ENCODE measurements around the gene IQSEC1. TPM values are rescaled to one million over a fixed set of nuclear protein-coding genes. Genes with fewer than 3 reads are reported as not detected.

Gene IQSEC1
- total and polyA plus RNA-seq, 2 donors (not counting 3 experiments of a cell fraction or from before 2014, with no cell fraction given): 5.2 to 18.0 TPM

DNA sequence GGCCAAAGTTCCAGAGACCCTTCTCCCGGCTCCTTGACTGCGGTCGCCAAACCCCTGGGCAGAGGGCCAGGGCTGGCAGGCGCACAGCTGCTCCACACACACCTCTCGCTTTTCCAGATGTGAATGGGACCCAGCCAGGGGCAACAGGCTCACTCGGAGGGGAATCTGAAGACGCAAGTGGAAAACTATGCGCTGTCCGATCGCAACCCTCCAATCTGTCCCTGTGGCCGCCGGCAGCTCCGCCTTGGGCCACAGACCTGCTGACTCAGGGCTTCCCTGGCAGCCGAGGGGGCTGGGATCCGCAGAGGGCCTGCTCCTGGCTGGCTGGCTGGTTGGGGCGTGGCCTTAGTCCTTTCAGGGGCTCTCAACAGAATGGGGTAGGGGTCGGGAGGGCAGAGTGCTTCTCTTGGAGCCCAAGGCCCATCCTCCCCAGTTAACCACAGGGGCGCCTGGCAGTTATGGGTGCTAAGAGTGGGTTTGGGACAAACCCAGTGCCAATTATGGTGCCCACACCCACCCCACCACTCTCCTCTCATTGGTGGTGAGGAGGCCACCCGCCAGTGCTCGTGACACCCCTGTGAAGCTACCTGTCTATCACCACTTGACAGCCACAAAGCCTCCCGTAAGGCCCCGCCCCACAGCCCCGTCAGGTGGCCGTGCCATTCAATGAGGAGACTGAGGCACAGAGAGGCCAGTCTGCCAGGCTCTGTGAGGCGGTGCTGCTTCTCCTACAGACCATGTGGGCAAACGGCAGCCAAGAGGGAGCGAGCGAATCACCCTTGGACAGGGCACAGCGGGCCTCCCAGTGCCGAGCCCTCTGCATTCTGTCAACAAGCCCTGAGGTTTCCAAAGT lies 53.8 kb downstream of the IQSEC1 start:
- H3K27ac ChIP-seq (ENCODE audit: insufficient read depth, low read depth, low read length): no peak overlapping the region
- dilution Hi-C loops (cut with MboI; ENCODE audit: extremely low pct_ligation_motif_present, low sequenced_read_pairs) (no loop called here), intact Hi-C loops (cut with micrococcal nuclease) (no loop called here)
- no peaks in the 10 kb centered on the region for H3K9me3 ChIP-seq (replicated peaks; ENCODE audit: control insufficient read depth, insufficient read depth, low read length)
- no peak for TF ChIP-seq JUN (IDR thresholded peaks at IDR 0.05; ENCODE audit: borderline replicate concordance, insufficient read depth, insufficient read length, low read depth)
- TF ChIP-seq MAX (IDR thresholded peaks at IDR 0.05; ENCODE audit: insufficient read depth, insufficient read length): no peak
- no peak for TF ChIP-seq GATA2 (IDR thresholded peaks at IDR 0.05; ENCODE audit: insufficient read depth, insufficient read length, low read depth, low read length)
- no peak for TF ChIP-seq CTCF (IDR thresholded peaks at IDR 0.05; ENCODE audit: extremely low read depth in 1 of 2, insufficient read depth in 1 of 2, low read depth in 1 of 2, low read length in 2 of 2)
- no peak for TF ChIP-seq POLR2AphosphoS5 (IDR thresholded peaks at IDR 0.05; ENCODE audit: insufficient read depth, low read depth, low read length)
- TF ChIP-seq EZH2 (IDR thresholded peaks at IDR 0.05; ENCODE audit: borderline replicate concordance, low read depth, low read length, severe bottlenecking): no peak
- no peak for TF ChIP-seq MYC (IDR thresholded peaks at IDR 0.05; ENCODE audit: low read depth, low read length)
- no peak for TF ChIP-seq POLR2A (IDR thresholded peaks at IDR 0.05; ENCODE audit: low read depth, low read length)
- TF ChIP-seq FOS (IDR thresholded peaks at IDR 0.05; ENCODE audit: borderline replicate concordance, insufficient read depth, low read length): no peak
- FAIRE-seq (no peak), DNase-seq (ENCODE audit: low read depth, low spot score) (no peak)
- no peaks in the 10 kb centered on the region for H3K36me3 ChIP-seq (ENCODE audit: control insufficient read depth in 2 of 2, extremely low read depth in 1 of 2, insufficient read depth in 2 of 2, low read length in 2 of 2)
- no peak overlapping the region for H3K4me2 ChIP-seq (ENCODE audit: insufficient read depth, low read length)
- ChIA-PET POLR2A (no interaction called here), CTCF (interaction anchor here (0.8 kb wide), 1 partner anchor 35 kb away, joined by 3 read pairs; no protein-coding TSS in a partner anchor)
- H3K9ac ChIP-seq (replicated peaks; ENCODE audit: extremely low read depth, insufficient read depth, low read length): no peak overlapping the region
- BruUV-seq (replicated peaks): no TSS peak
- H3K4me1 ChIP-seq (ENCODE audit: control insufficient read depth, extremely low read depth, insufficient read depth, low read length): no peaks in the 10 kb centered on the region
- no peak overlapping the region for H2AFZ ChIP-seq (ENCODE audit: low read depth, low read length)
- H4K20me1 ChIP-seq (replicated peaks; ENCODE audit: control insufficient read depth, extremely low read depth, insufficient read depth, low read length): no peaks in the 10 kb centered on the region
- no peak overlapping the region for H3K4me3 ChIP-seq (replicated peaks in 1 of 3; ENCODE audit: insufficient read depth in 1 of 3, low read depth in 1 of 3, low read length in 3 of 3)
- no peaks in the 10 kb centered on the region for H3K9me1 ChIP-seq (replicated peaks; ENCODE audit: control insufficient read depth, extremely low read depth, insufficient read depth, low read length)
- H3K79me2 ChIP-seq (ENCODE audit: control insufficient read depth, insufficient read depth, low read length): no peaks in the 10 kb centered on the region
- H3K27me3 ChIP-seq (ENCODE audit: control insufficient read depth in 2 of 2, insufficient read depth in 2 of 2, low read length in 2 of 2): peaks cover 0 to 1% of the 10 kb centered on the region in 2 experiments
